Gastroesophageal sphincter (tissue), 3 donors: ENCODE data around the gene KANK3.

Source experiments
- EP300 ChIP-seq: sonication (generic); formaldehyde crosslinking; IDR thresholded peaks from one replicate; pipeline ENCODE4 v1.6.1; 2017; ENCODE audit warnings: antibody characterized with exemption, mild to moderate bottlenecking
- TF ChIP-seq, protein P1 (sequence below), 4 experiments: fragments of 200-600 bp in 2 of 4; fragments of 450-650 bp in 2 of 4; sonication (generic) in 1 of 4; IDR thresholded peaks; one replicate each; pipeline ENCODE4 v1.5.1; 2017 to 2019; ENCODE audit warnings: antibody characterized with exemption in 4 of 4, mild to moderate bottlenecking in 2 of 4, moderate library complexity in 2 of 4

DNA sequence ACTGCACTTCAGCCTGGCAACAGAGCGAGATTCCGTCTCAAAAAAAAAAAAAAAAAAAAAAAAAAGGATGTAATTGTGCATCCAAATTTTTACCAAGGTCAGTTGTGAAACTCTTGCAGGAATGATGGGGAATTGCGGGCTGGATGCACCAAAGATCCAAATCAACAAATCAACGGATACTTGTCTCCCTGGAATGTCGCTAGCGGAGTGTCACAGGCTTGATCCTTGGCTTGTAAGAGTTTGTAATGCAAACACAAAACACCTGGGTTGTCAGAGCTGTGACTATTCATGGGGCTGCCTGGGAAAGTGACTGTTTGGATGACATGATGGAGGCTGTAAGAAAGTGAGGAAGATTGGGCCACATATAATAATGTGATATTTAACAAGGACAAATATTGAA, 4.2 kb downstream of the KANK3 start:
- TF ChIP-seq, protein P1, sequence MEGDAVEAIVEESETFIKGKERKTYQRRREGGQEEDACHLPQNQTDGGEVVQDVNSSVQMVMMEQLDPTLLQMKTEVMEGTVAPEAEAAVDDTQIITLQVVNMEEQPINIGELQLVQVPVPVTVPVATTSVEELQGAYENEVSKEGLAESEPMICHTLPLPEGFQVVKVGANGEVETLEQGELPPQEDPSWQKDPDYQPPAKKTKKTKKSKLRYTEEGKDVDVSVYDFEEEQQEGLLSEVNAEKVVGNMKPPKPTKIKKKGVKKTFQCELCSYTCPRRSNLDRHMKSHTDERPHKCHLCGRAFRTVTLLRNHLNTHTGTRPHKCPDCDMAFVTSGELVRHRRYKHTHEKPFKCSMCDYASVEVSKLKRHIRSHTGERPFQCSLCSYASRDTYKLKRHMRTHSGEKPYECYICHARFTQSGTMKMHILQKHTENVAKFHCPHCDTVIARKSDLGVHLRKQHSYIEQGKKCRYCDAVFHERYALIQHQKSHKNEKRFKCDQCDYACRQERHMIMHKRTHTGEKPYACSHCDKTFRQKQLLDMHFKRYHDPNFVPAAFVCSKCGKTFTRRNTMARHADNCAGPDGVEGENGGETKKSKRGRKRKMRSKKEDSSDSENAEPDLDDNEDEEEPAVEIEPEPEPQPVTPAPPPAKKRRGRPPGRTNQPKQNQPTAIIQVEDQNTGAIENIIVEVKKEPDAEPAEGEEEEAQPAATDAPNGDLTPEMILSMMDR (IDR thresholded peaks at IDR 0.05) = no peak
- no peak for TF ChIP-seq EP300
